Measurements from ENCODE around the gene RAP1A.
A peak's percentile ranks its signal among the peaks of the same experiment; 100 is the strongest.
"Not testable (repeated sequence)": the region's sequence is repeated elsewhere in the genome, so short reads cannot be mapped to it uniquely, and the experiment has no call there.

The RAP1A gene

DNA sequence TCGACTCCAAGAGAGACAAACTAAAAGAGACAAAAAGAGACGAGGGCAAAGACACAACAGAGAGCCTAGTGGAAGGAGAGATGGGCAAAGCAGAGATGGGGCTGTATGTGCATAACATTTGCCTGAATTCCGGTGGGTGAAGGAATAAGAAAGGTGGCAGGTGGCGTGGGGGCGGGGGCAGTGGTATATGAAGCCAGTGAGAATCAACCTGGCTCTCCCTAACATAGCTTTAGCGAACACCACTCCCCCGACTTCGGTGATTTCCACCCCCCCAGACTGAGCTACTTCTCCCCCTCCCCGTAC, 118.5 kb downstream of the RAP1A start:
- Histone ChIP-seq H3K4me3 (ENCODE audit: low read depth, low read length) (peak overlapping the region; percentile 90), H3K9ac (ENCODE audit: low read depth, low read length) (no peak overlapping the region; the same call in 1 of the 2 replicates), H3K4me1 (ENCODE audit: control insufficient read depth, insufficient read depth, low read length) (peaks cover 34% of the 10 kb centered on the region), H3K36me3 (ENCODE audit: control insufficient read depth, insufficient read depth, low read length) (peaks cover 11% of the 10 kb centered on the region; the same call in 1 of the 2 replicates), H3K27me3 (ENCODE audit: control insufficient read depth, insufficient read depth, low read length) (peaks cover 7% of the 10 kb centered on the region; the same call in 1 of the 2 replicates), H3K9me3 (ENCODE audit: control insufficient read depth, insufficient read depth, low read length) (no peaks in the 10 kb centered on the region), H3K27ac (ENCODE audit: low read depth, low read length) (no peak overlapping the region)

DNA sequence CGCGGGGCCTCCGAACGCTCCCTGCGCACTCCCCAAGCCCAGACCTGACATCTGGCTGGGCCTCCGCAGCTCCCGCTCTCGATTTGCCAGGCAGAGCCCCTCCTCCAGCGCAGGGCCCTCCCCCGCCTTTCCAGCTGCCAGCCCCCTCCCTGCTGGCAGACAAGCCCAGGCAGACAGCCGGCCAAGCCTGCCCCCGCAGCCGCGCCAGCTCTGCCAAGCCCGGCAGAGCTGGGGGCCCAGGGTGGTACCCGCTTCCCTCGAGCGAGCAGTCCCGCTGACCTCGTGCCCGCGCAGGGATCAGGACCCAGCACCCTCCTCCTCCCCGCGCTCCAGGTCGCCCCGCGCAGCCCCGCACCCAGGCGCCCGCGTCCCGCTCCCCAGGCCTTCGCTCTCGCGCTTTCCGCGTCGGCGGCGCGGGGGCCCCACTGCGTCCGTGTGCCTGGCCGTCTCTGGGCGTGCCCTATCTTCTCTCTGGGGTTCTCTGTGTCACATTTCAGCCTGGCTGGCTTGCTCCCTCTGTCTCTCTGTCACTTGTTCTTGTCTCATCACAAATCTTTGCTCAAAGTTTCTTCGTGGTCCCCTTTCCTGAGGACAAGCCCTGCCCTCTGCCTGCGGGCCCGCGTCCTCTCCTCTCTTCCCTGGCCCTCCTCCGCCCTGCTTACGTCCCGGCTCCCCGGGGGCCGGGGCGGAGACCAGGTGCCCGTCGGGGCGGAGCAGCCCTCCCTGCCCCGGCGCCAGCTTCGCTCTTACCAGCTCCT, 119.0 kb downstream of the RAP1A start:
- Histone ChIP-seq H3K4me3 (ENCODE audit: low read depth, low read length) (peak overlapping the region; percentile 90), H3K36me3 (ENCODE audit: control insufficient read depth, insufficient read depth, low read length) (0 out of 2 replicates have a peak, but pooled peaks cover 7% of the 10 kb centered on the region), H3K27me3 (ENCODE audit: control insufficient read depth, insufficient read depth, low read length) (peaks cover 7% of the 10 kb centered on the region; the same call in 1 of the 2 replicates), H3K27ac (ENCODE audit: low read depth, low read length) (peak overlapping the region; percentile 79), H3K9me3 (ENCODE audit: control insufficient read depth, insufficient read depth, low read length) (no peaks in the 10 kb centered on the region), H3K9ac (ENCODE audit: low read depth, low read length) (peak overlapping the region; percentile 55), H3K4me1 (ENCODE audit: control insufficient read depth, insufficient read depth, low read length) (peaks cover 34% of the 10 kb centered on the region)

DNA sequence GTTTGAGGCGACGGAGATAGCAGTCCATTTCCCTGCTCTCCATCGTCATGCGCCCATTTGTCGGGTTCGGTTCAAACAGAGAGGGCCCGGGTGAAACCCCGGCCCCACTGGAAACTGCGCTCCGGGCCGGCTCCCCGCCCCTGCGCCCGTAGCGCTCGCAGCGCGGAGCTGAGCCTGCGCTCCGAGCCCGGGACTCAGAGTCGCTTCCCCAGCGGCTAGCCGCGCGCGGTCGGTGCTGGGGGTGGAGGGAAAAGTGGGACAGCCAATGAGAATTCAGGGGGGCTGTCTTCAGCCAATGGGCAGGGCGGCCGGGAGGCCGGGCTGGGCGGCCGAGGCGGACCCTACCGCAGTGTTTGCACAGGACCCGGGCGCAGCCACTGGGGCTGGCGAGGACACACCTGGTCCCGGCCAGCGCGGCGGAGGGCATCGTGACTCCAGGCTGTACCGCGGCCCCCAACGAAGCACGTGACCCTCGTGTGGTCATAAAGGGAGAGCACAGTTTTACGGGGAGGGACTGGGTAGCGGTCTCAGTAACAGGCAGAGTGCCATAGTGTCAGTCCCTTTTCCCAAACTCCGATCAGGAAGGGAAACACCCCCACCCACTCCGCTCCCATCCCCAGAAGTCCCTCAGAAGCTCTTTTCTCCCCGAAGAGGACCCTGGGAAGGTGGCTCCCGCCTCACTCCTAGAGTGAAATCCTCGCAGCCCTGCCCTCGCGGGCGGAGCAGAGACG, 119.8 kb downstream of the RAP1A start, which contains the start of gene INKA2:
TSS of gene INKA2 (minus strand) at position 202 of the 731 bp plus-strand sequence. CDS start at position 49, 153 bp downstream.
- H3K4me3 ChIP-seq (ENCODE audit: low read depth, low read length), result peak within 1 kb of the TSS; percentile 90
- H3K27ac ChIP-seq (ENCODE audit: low read depth, low read length), result peak within 1 kb of the TSS; percentile 79
- H3K27me3 ChIP-seq (ENCODE audit: control insufficient read depth, insufficient read depth, low read length), result peaks cover 7% of the 10 kb centered on the region; the same call in 1 of the 2 replicates
- no peaks in the 10 kb centered on the region for H3K9me3 ChIP-seq (ENCODE audit: control insufficient read depth, insufficient read depth, low read length)
- H3K9ac ChIP-seq (ENCODE audit: low read depth, low read length), result peak within 1 kb of the TSS; percentile 61
- H3K4me1 ChIP-seq (ENCODE audit: control insufficient read depth, insufficient read depth, low read length), result peaks cover 34% of the 10 kb centered on the region
- H3K36me3 ChIP-seq (ENCODE audit: control insufficient read depth, insufficient read depth, low read length), result 0 out of 2 replicates have a peak, but pooled peaks cover 7% of the 10 kb centered on the region

DNA sequence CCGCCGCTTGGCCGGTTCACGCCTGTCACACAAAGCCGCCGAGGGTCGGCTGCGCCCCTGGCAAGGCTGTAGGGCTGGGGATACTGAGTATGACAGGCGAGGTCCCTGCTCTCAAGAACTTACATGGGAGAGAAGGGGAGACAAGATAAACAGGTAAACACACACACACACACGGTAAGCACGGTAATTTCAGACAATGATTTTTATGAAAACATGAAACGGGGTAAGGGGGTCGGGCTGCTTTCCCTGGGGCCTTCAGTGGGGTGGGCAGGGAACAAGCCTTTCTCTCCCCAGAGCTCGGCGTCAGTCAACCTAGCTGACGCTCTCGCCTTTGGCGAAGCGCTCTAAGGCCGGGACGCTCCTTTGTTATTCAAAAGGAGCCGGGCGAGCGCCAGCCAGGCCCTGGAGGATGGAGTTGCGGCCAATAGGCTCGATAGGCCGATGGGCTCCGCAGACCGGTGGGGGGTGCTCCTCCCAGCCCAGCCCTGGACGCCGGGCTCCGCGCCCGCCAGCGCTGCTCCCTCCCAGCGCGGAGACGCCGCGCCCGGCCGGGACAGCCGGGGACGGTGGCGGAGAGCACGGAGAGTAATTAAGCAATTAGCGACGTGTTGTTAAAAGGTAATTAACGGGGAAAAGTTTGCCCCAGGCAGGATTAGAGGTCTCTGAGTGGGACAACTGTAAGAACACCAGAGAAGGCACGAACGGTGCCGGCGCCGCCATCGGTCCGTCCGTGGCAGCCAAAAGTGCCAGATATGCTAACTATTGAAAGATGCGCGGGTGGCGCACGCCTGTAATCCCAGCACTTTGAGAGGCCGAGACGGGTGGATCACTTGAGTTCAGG, 120.6 kb downstream of the RAP1A start:
- Histone ChIP-seq H3K4me3 (ENCODE audit: low read depth, low read length) (peak overlapping the region; percentile 90), H3K9ac (ENCODE audit: low read depth, low read length) (peak overlapping the region; percentile 61), H3K27ac (ENCODE audit: low read depth, low read length) (peak overlapping the region; percentile 78), H3K36me3 (ENCODE audit: control insufficient read depth, insufficient read depth, low read length) (0 out of 2 replicates have a peak, but pooled peaks cover 5% of the 10 kb centered on the region), H3K9me3 (ENCODE audit: control insufficient read depth, insufficient read depth, low read length) (no peaks in the 10 kb centered on the region), H3K27me3 (ENCODE audit: control insufficient read depth, insufficient read depth, low read length) (peaks cover 7% of the 10 kb centered on the region; the same call in 1 of the 2 replicates), H3K4me1 (ENCODE audit: control insufficient read depth, insufficient read depth, low read length) (peaks cover 32% of the 10 kb centered on the region)

DNA sequence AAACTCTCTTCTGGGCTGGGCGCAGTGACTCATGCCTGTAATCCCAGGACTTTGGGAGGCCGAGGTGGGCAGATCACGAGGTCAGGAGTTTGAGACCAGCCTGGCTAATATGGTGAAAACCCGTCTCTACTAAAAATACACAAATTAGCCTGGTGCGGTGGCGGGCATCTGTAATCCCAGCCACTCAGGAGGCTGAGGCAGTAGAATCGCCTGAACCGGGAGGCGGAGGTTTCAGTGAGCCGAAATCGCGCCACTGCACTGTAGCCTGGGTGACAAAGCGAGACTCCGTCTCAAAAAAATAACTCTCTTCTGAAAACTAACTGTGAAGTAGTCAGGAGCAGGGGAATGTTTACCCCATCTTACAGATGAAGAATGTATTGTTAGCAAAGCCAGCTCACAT, 122.7 kb downstream of the RAP1A start:
- H3K4me1 ChIP-seq (ENCODE audit: control insufficient read depth, insufficient read depth, low read length), result peaks cover 11% of the 10 kb centered on the region
- H3K4me3 ChIP-seq (ENCODE audit: low read depth, low read length); H3K27ac ChIP-seq (ENCODE audit: low read depth, low read length); H3K9me3 ChIP-seq (ENCODE audit: control insufficient read depth, insufficient read depth, low read length); H3K9ac ChIP-seq (ENCODE audit: low read depth, low read length); H3K27me3 ChIP-seq (ENCODE audit: control insufficient read depth, insufficient read depth, low read length); H3K36me3 ChIP-seq (ENCODE audit: control insufficient read depth, insufficient read depth, low read length): not testable (repeated sequence)

DNA sequence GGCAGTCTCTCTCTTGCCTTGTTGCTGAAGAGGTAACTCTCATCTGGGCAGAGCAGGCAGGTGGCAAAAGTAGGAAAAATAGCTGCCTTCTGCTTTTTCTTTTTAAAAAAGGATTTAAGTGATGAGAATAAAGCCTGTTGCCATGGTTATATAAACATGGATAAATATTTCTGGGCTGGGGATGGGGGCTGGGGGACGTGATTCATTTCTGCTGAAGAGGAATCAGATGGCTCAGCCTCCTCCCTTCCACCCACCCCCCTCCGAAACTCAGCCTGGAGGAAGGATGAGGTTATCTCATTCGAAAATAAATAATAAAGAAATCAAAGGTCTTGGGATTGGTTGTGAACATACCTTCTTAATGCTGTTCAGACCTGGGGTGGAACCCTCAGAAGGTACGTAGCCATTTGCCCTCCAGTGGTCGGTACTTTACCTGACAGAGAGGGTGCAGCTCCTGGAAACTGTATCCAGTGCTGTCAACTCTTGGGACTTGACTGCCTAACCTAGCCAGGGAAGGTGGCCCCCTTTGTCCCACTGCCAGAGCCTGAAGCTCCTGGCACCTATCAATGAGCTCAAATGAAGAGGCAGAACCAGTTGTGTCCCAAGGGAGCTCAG, 123.5 kb downstream of the RAP1A start:
- H3K4me3 ChIP-seq (ENCODE audit: low read depth, low read length), result no peak overlapping the region
- peaks cover 3% of the 10 kb centered on the region; the same call in 1 of the 2 replicates for H3K4me1 ChIP-seq (ENCODE audit: control insufficient read depth, insufficient read depth, low read length)
- no peaks in the 10 kb centered on the region for H3K9me3 ChIP-seq (ENCODE audit: control insufficient read depth, insufficient read depth, low read length)
- H3K27ac ChIP-seq (ENCODE audit: low read depth, low read length), result no peak overlapping the region
- H3K36me3 ChIP-seq (ENCODE audit: control insufficient read depth, insufficient read depth, low read length), result no peaks in the 10 kb centered on the region
- H3K27me3 ChIP-seq (ENCODE audit: control insufficient read depth, insufficient read depth, low read length), result peaks cover 7% of the 10 kb centered on the region; the same call in 1 of the 2 replicates
- H3K9ac ChIP-seq (ENCODE audit: low read depth, low read length), result no peak overlapping the region

DNA sequence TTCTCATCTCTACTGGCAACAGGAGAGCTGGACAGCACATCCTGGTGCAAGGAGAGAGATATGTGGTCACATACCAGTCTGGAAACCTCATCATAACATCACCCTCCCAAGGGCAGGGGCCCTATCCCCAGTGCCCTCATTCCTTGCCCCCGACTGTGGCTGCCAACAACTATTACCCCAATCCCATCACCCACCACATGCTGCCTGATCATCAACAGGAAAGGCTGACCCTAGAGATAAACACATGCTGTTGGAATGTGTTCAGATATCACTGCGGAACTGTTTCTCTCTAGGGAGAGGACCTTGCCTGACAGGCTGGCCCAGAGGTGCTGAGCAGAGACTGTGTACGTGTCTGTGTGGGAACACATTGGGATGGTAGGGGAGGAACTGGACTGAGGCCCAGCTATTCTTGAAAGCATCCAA, 124.1 kb downstream of the RAP1A start:
- Histone ChIP-seq H3K27me3 (ENCODE audit: control insufficient read depth, insufficient read depth, low read length) (peaks cover 7% of the 10 kb centered on the region; the same call in 1 of the 2 replicates), H3K4me3 (ENCODE audit: low read depth, low read length) (no peak overlapping the region), H3K9ac (ENCODE audit: low read depth, low read length) (no peak overlapping the region), H3K36me3 (ENCODE audit: control insufficient read depth, insufficient read depth, low read length) (no peaks in the 10 kb centered on the region), H3K27ac (ENCODE audit: low read depth, low read length) (no peak overlapping the region), H3K9me3 (ENCODE audit: control insufficient read depth, insufficient read depth, low read length) (no peaks in the 10 kb centered on the region), H3K4me1 (ENCODE audit: control insufficient read depth, insufficient read depth, low read length) (peaks cover 9% of the 10 kb centered on the region; the same call in 1 of the 2 replicates)

DNA sequence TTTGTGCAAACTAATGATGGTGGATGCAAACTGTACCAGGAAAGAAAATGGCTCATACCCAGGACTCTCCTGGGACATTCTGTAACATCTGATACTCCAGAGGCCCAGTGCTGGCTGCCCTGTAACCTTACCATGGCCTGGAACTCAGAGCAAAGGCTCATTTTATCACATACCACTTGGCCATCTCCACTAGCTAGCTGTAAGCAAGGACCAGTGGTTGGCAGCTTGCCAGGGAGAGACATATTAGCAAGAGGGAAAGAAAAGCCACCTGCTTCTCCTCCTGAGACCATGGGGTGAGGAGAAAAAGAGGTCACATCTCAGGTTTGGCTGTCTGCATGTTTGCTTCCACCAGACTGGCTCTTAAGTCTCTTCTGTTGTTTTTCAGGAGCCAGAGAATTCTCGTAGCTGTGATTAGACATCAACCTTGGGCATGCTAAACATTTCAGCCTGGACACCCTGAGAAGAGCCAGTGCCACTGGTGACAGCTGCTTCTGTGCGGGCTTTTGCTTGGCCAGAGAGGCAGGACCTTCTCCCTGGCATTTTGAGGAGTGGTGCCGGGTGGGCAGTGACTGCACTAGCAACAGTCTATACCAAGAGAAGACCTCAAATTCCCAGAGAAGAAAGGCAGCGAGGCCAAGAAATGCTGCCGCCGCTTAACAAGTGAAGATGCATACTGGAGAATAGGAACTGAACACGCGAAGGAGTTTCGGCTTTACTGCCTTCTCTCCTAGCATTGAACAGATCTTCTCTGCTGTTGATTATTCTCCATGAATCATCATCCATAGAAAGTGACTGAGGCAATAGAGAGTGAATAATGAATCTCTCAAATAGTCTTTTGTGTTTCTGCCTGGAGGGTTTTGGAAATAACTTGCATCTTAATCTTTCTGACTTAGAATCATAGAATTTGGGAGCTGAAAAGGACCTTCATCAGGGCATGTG, 126.4 kb downstream of the RAP1A start:
- Histone ChIP-seq H3K9me3 (ENCODE audit: control insufficient read depth, insufficient read depth, low read length) (no peaks in the 10 kb centered on the region), H3K9ac (ENCODE audit: low read depth, low read length) (no peak overlapping the region), H3K36me3 (ENCODE audit: control insufficient read depth, insufficient read depth, low read length) (no peaks in the 10 kb centered on the region), H3K4me3 (ENCODE audit: low read depth, low read length) (no peak overlapping the region), H3K27ac (ENCODE audit: low read depth, low read length) (no peak overlapping the region), H3K27me3 (ENCODE audit: control insufficient read depth, insufficient read depth, low read length) (peaks cover 7% of the 10 kb centered on the region; the same call in 1 of the 2 replicates), H3K4me1 (ENCODE audit: control insufficient read depth, insufficient read depth, low read length) (peaks cover 19% of the 10 kb centered on the region)

DNA sequence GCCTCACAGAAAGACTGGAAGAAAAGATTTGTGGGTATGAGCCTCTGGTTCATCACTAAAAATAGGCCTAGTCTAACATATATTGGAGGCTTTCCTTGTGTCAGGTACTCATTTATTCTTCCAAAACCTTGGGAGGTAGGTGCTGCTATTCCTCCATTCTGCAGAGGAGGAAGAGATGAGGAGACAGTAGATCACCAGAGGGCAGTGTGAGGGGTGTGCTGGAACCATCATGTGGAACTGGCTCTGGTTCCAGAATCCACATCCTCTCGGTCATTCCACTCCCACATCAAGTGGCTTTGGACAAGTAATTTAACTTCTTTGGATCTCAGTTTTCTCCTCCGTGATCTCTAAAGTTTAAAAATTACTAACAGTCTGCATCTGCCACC, 127.0 kb downstream of the RAP1A start:
- Histone ChIP-seq H3K27me3 (ENCODE audit: control insufficient read depth, insufficient read depth, low read length) (no peaks in the 10 kb centered on the region), H3K4me1 (ENCODE audit: control insufficient read depth, insufficient read depth, low read length) (peaks cover 19% of the 10 kb centered on the region), H3K36me3 (ENCODE audit: control insufficient read depth, insufficient read depth, low read length) (no peaks in the 10 kb centered on the region), H3K9ac (ENCODE audit: low read depth, low read length) (no peak overlapping the region), H3K27ac (ENCODE audit: low read depth, low read length) (no peak overlapping the region), H3K9me3 (ENCODE audit: control insufficient read depth, insufficient read depth, low read length) (no peaks in the 10 kb centered on the region), H3K4me3 (ENCODE audit: low read depth, low read length) (no peak overlapping the region)
